Parietal lobe (tissue), 2 donors: ENCODE measurements around the gene MTIF3. TPM values are rescaled to one million over a fixed set of nuclear protein-coding genes. Genes with fewer than 3 reads are reported as not detected.

Experiments
- small RNA-seq: library from RNA; depleted of rRNA; stranded (forward); fragments of <200 nt; gene quantifications from one replicate; pipeline ENCODE3, GENCODE V24; 2014; ENCODE audit warnings: low replicate concordance
- total RNA-seq: library from RNA; depleted of rRNA; stranded (reverse); fragments of >200 nt; gene quantifications from one replicate; pipeline ENCODE4 v1.2.3, GENCODE V29; 2014

The MTIF3 gene
- total RNA-seq, result 49.8 TPM

GRCh38 chr13:27449936-27450828, at the start of gene MTIF3:
MTIF3 (minus strand) TSS chr13:27450564; CDS start chr13:27440448, 10,116 bp downstream.

GRCh38 chr13:27424246-27425157, 25.9 kb downstream of the MTIF3 start, which contains the start of gene GTF3A:
GTF3A (plus strand) TSS chr13:27424619.

Small RNA genes lying within 50 kb of the gene (small RNA-seq; reads per million reads assigned to genes)
- gene RNU6-63P (not detected), gene RNY1P1 (not detected)

Other genes with a start within 250 kb of the MTIF3 start
- gene RPL21, start 199.0 kb downstream of the MTIF3 start, total RNA-seq, result 534 TPM
- 0.94 TPM for gene RASL11A, start 179.7 kb downstream of the MTIF3 start, total RNA-seq
- 66.0 TPM for gene GTF3A, start 25.9 kb downstream of the MTIF3 start, total RNA-seq
- 6.6 TPM for gene LNX2, start 170.0 kb upstream of the MTIF3 start, total RNA-seq
- 54.5 TPM for gene POLR1D, start 171.3 kb upstream of the MTIF3 start, total RNA-seq